Activated naive CD4-positive, alpha-beta T cell treated with Interleukin-2 at 50 U/mL for 16 hours (primary cell): ENCODE measurements around the gene TMPRSS3.

Experiments
- DNase-seq: peaks from one replicate; pipeline ENCODE4 v3.0.0-alpha.2; 2020

TMPRSS3 gene

GRCh38 chr21:42406866-42407265 lies 11.0 kb upstream of the TMPRSS3 start:
- DNase-seq = peak; percentile 31

- peak; percentile 59 for DNase-seq
Observed at GRCh38 chr21:42406201-42406621, 10.4 kb upstream of the TMPRSS3 start.

- DNase-seq = no peak
Observed at GRCh38 chr21:42405064-42406013, 9.5 kb upstream of the TMPRSS3 start.

- peak; percentile 32 for DNase-seq
Observed at GRCh38 chr21:42404539-42404938, 8.7 kb upstream of the TMPRSS3 start.

- DNase-seq = peak; percentile 41
Observed at GRCh38 chr21:42403611-42404231, 7.9 kb upstream of the TMPRSS3 start, which contains the start of gene UBASH3A. Gene UBASH3A, plus strand, starts transcription at chr21:42403902. Its CDS starts 44 bp downstream, at chr21:42403946.

GRCh38 chr21:42401820-42402251 lies 6.0 kb upstream of the TMPRSS3 start:
- no peak for DNase-seq

- DNase-seq = no peak
Observed at GRCh38 chr21:42401154-42401553, 5.3 kb upstream of the TMPRSS3 start.

- DNase-seq = peak; percentile 38
Observed at GRCh38 chr21:42400525-42400924, 4.7 kb upstream of the TMPRSS3 start.

GRCh38 chr21:42398436-42399028 lies 2.7 kb upstream of the TMPRSS3 start:
- no peak for DNase-seq

GRCh38 chr21:42397746-42398394 lies 2.0 kb upstream of the TMPRSS3 start:
- no peak for DNase-seq

GRCh38 chr21:42396799-42397745 lies 1.2 kb upstream of the TMPRSS3 start:
- DNase-seq = no peak

- DNase-seq = no peak
Observed at GRCh38 chr21:42395302-42395701, 550 bp downstream of the TMPRSS3 start.

GRCh38 chr21:42393443-42393950 lies 2.4 kb downstream of the TMPRSS3 start:
- DNase-seq = no peak

GRCh38 chr21:42392731-42393442 lies 3.0 kb downstream of the TMPRSS3 start:
- no peak for DNase-seq

GRCh38 chr21:42391297-42391696 lies 4.6 kb downstream of the TMPRSS3 start:
- DNase-seq = no peak

- DNase-seq = no peak
Observed at GRCh38 chr21:42390696-42391095, 5.2 kb downstream of the TMPRSS3 start.

- DNase-seq = no peak
Observed at GRCh38 chr21:42390193-42390592, 5.7 kb downstream of the TMPRSS3 start.

GRCh38 chr21:42389449-42389835 lies 6.4 kb downstream of the TMPRSS3 start:
- no peak for DNase-seq

GRCh38 chr21:42388740-42389448 lies 7.0 kb downstream of the TMPRSS3 start:
- DNase-seq = no peak

GRCh38 chr21:42387843-42388340 lies 8.0 kb downstream of the TMPRSS3 start:
- no peak for DNase-seq
